ENCODE results near the gene AKAP6.

DNA sequence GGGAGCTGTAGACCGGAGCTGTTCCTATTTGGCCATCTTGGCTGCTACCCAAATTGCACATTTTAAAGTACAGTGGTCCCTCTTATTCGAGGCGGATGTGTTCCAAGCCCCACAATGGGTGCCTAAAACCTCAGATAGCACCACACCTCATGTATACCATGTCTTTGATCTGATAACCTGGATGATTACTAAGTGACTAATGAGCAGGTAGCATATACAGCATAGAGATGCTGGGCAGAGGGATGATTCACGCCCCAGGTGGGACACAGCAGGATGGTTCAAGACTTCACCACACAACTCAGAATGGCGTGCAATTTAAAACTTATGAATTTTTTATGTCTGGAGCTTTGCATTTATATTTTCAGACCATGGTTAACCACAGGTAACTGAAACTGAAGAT lies 255.0 kb downstream of the AKAP6 start:
- TF ChIP-seq POLR2A (IDR thresholded peaks at IDR 0.05; ENCODE audit: borderline replicate concordance, extremely low read depth, insufficient read depth, insufficient read length) (no peak), JUND (IDR thresholded peaks at IDR 0.05) (no peak), EZH2phosphoT487 (IDR thresholded peaks at IDR 0.05; ENCODE audit: borderline replicate concordance) (no peak), RAD21 (IDR thresholded peaks at IDR 0.05; ENCODE audit: low read depth) (no peak), ZFX (IDR thresholded peaks at IDR 0.05) (no peak), ZNF274 (IDR thresholded peaks at IDR 0.05; ENCODE audit: low read depth, low read length) (no peak), CEBPB (IDR thresholded peaks at IDR 0.05; ENCODE audit: low read depth) (no peak), TCF7L2 (IDR thresholded peaks at IDR 0.05; ENCODE audit: borderline replicate concordance, extremely low read depth, insufficient read depth, insufficient read length) (no peak), ELF1 (IDR thresholded peaks at IDR 0.05; ENCODE audit: borderline replicate concordance, low read depth) (no peak), CBX3 (IDR thresholded peaks at IDR 0.05; ENCODE audit: low read depth) (no peak)
- TF ChIP-seq, protein P1, sequence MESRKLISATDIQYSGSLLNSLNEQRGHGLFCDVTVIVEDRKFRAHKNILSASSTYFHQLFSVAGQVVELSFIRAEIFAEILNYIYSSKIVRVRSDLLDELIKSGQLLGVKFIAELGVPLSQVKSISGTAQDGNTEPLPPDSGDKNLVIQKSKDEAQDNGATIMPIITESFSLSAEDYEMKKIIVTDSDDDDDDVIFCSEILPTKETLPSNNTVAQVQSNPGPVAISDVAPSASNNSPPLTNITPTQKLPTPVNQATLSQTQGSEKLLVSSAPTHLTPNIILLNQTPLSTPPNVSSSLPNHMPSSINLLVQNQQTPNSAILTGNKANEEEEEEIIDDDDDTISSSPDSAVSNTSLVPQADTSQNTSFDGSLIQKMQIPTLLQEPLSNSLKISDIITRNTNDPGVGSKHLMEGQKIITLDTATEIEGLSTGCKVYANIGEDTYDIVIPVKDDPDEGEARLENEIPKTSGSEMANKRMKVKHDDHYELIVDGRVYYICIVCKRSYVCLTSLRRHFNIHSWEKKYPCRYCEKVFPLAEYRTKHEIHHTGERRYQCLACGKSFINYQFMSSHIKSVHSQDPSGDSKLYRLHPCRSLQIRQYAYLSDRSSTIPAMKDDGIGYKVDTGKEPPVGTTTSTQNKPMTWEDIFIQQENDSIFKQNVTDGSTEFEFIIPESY (IDR thresholded peaks at IDR 0.05; ENCODE audit: extremely low read depth, insufficient replicate concordance, low read length) = no peak
- TF ChIP-seq, protein P2, sequence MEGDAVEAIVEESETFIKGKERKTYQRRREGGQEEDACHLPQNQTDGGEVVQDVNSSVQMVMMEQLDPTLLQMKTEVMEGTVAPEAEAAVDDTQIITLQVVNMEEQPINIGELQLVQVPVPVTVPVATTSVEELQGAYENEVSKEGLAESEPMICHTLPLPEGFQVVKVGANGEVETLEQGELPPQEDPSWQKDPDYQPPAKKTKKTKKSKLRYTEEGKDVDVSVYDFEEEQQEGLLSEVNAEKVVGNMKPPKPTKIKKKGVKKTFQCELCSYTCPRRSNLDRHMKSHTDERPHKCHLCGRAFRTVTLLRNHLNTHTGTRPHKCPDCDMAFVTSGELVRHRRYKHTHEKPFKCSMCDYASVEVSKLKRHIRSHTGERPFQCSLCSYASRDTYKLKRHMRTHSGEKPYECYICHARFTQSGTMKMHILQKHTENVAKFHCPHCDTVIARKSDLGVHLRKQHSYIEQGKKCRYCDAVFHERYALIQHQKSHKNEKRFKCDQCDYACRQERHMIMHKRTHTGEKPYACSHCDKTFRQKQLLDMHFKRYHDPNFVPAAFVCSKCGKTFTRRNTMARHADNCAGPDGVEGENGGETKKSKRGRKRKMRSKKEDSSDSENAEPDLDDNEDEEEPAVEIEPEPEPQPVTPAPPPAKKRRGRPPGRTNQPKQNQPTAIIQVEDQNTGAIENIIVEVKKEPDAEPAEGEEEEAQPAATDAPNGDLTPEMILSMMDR (IDR thresholded peaks at IDR 0.05 in 2 of 3, conservative IDR thresholded peaks at IDR 0.05 in 1 of 3; ENCODE audit: borderline replicate concordance in 1 of 3, insufficient read depth in 1 of 3, low read depth in 2 of 3, low read length in 2 of 3) = no peak
- TF ChIP-seq, protein P3, sequence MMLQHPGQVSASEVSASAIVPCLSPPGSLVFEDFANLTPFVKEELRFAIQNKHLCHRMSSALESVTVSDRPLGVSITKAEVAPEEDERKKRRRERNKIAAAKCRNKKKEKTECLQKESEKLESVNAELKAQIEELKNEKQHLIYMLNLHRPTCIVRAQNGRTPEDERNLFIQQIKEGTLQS (IDR thresholded peaks at IDR 0.05) = no peak
